ENCODE measurements around the gene CAMK2B.

Gene CAMK2B

DNA sequence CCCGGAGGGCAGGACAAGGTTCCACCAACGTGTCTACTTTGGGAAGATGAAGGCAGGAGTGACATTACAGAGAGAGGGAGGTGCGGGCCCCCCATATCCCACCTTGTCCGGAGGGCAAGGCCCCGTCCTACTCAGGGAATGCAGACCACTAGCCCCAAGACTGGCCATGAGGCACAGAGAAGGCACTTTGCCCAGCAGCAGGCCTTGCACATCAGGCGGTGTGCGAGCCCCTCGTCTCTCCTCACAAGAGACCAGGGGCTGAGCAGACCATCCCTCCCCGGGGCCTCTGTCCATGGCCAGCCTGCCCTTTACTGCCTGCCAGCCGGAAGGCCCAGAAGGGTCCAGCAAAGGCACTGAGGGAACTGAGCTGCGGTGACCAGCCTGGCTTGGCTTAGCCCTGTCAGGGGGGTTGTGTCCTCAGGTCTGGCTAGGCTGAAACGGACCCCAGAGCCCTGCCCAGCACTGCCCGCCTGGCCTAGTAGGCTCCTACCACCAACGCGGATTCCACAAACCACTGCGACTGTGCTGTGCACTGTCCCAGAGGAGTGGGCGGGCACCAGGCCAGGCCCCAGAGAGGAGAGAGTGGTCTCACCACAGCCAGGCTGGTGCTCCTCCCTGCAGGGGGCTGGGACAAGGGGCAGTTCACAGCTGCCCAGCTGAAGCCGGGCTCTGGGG lies 16.7 kb downstream of the CAMK2B start:
- Histone ChIP-seq H3K9me3 (replicated peaks in 1 of 11) (no peaks in the 10 kb centered on the region), H3K4me1 (peaks cover 12 to 23% (median 17%) of the 10 kb centered on the region in 10 experiments; a peak in 19 of 20 replicates), H4K20me1 (peaks cover 0 to 8% (median 0%) of the 10 kb centered on the region in 11 experiments; a peak in 4 of 22 replicates), H3K27ac (no peak overlapping the region), H3K27me3 (peaks cover 30 to 47% (median 38%) of the 10 kb centered on the region in 11 experiments), H3K4me3 (no peak overlapping the region), H3K4me2 (peak overlapping the region in 9 of 11 experiments; percentile 58 to 90 (median 84); a peak in 18 of 22 replicates), H3K36me3 (no peaks in the 10 kb centered on the region), H3K9ac (0 out of 22 replicates have a peak overlapping the region, but pooled peaks of 1 of the 11 experiments have one; percentile 57)
- TF ChIP-seq Cebpa-rat (IDR thresholded peaks at IDR 0.05): no peak

- H3K9ac ChIP-seq: no peak overlapping the region
- TF ChIP-seq Cebpa-rat (IDR thresholded peaks at IDR 0.05): no peak
Observed at GRCh38 chr7:44307905-44308595, 17.3 kb downstream of the CAMK2B start.

GRCh38 chr7:44307301-44307900 lies 18.0 kb downstream of the CAMK2B start:
- Histone ChIP-seq H3K36me3 (no peaks in the 10 kb centered on the region), H3K9me3 (replicated peaks in 1 of 11) (no peaks in the 10 kb centered on the region), H3K4me2 (no peak overlapping the region; a peak in 1 of 22 replicates), H4K20me1 (peaks cover 0 to 8% (median 0%) of the 10 kb centered on the region in 11 experiments; a peak in 4 of 22 replicates), H3K4me1 (peaks cover 12 to 23% (median 17%) of the 10 kb centered on the region in 10 experiments; a peak in 19 of 20 replicates), H3K27me3 (peaks cover 30 to 47% (median 38%) of the 10 kb centered on the region in 11 experiments), H3K4me3 (no peak overlapping the region), H3K9ac (no peak overlapping the region; a peak in 1 of 22 replicates), H3K27ac (no peak overlapping the region)
- no peak for TF ChIP-seq Cebpa-rat (IDR thresholded peaks at IDR 0.05)

More at GRCh38 chr7:44307905-44308595, 17.3 kb downstream of the CAMK2B start:
- Histone ChIP-seq H3K4me2 (no peak overlapping the region), H3K27ac (no peak overlapping the region), H3K9me3 (replicated peaks in 1 of 11) (no peaks in the 10 kb centered on the region), H4K20me1 (peaks cover 0 to 8% (median 0%) of the 10 kb centered on the region in 11 experiments; a peak in 4 of 22 replicates), H3K4me1 (peaks cover 12 to 23% (median 17%) of the 10 kb centered on the region in 10 experiments; a peak in 19 of 20 replicates), H3K27me3 (peaks cover 30 to 47% (median 38%) of the 10 kb centered on the region in 11 experiments), H3K36me3 (no peaks in the 10 kb centered on the region), H3K4me3 (no peak overlapping the region)

DNA sequence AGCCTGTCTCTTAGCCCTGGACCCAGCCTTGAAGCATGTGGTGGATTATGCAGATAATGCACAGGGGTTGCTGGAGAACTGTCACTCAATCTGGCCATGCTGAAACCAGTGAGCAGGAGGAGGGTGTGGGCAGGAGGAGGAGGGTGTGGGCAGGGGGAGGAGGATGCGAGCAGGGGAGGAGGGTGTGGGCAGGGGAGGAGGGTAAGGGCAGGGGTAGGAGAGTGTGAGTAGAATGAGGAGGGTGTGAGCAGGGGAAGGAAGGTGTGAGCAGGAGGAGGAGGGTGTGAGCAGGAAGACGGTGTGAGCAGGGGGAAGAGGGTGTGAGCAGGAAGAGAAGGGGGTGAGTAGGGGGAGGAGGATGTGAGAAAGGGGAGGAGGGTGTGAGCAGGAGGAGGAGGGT lies 18.8 kb downstream of the CAMK2B start:
- H3K27ac ChIP-seq: no peak overlapping the region

DNA sequence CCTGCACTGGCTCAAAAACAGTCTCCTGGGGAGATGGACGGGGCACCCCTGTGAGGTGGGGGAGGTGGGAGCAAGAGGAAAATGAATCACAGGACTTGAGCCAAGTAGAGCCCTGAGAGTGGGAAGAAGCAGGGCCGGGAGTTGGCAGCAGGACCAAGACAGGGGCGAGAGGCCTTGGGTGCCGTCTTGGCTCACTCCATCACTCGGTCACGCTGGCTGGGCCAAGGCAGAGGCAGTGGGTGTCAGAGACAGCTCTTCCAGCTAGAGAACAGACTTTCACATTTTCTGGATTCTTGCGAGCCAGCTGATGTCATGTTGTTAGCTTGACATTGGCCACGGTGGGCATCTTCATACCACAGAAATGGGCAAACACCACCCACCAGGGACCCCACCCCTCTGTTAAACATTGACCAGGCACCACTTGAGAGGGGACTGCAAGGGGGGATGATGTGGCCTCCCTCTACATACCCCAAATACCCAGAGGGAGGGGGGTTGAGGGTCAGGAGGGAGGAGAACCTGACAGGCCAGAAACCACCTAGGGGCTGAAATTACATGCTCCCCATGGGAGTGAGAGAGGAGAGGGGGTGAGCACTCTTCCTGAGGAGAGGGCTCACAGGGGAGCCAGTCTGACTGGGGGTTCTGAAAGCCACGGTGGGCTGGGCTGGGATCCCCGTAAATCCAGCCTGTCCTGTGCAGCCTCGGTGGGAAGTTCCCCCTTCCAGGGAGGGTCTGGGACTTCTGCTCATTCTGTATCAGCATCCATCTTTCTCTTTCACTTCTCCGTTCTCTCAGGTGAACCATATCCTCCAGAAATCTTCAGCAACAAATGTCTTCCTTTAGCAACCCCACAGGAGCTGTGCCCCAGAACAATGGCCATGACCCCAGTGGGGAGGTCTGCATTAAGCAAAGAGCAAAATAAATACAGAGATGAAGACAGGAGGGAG lies 19.6 kb downstream of the CAMK2B start:
- Histone ChIP-seq H3K4me2 (0 out of 22 replicates have a peak overlapping the region, but pooled peaks of 2 of the 11 experiments have one; percentile 3 to 21), H4K20me1 (peaks cover 0 to 8% (median 0%) of the 10 kb centered on the region in 11 experiments; a peak in 4 of 22 replicates), H3K27me3 (peaks cover 29 to 37% (median 35%) of the 10 kb centered on the region in 11 experiments), H3K4me3 (no peak overlapping the region), H3K27ac (no peak overlapping the region), H3K4me1 (peaks cover 12 to 23% (median 17%) of the 10 kb centered on the region in 10 experiments; a peak in 19 of 20 replicates), H3K9me3 (replicated peaks in 1 of 11) (no peaks in the 10 kb centered on the region), H3K9ac (no peak overlapping the region), H3K36me3 (no peaks in the 10 kb centered on the region)
- no peak for TF ChIP-seq Cebpa-rat (IDR thresholded peaks at IDR 0.05)

More for the DNA sequence above, 18.8 kb downstream of the CAMK2B start:
- Histone ChIP-seq H3K36me3 (no peaks in the 10 kb centered on the region), H3K4me1 (peaks cover 12 to 23% (median 17%) of the 10 kb centered on the region in 10 experiments; a peak in 19 of 20 replicates), H3K4me3 (no peak overlapping the region), H3K27me3 (peaks cover 30 to 44% (median 38%) of the 10 kb centered on the region in 11 experiments), H3K9me3 (replicated peaks in 1 of 11) (no peaks in the 10 kb centered on the region), H3K4me2 (no peak overlapping the region), H4K20me1 (peaks cover 0 to 8% (median 0%) of the 10 kb centered on the region in 11 experiments; a peak in 4 of 22 replicates), H3K9ac (no peak overlapping the region)
- TF ChIP-seq Cebpa-rat (IDR thresholded peaks at IDR 0.05): no peak

DNA sequence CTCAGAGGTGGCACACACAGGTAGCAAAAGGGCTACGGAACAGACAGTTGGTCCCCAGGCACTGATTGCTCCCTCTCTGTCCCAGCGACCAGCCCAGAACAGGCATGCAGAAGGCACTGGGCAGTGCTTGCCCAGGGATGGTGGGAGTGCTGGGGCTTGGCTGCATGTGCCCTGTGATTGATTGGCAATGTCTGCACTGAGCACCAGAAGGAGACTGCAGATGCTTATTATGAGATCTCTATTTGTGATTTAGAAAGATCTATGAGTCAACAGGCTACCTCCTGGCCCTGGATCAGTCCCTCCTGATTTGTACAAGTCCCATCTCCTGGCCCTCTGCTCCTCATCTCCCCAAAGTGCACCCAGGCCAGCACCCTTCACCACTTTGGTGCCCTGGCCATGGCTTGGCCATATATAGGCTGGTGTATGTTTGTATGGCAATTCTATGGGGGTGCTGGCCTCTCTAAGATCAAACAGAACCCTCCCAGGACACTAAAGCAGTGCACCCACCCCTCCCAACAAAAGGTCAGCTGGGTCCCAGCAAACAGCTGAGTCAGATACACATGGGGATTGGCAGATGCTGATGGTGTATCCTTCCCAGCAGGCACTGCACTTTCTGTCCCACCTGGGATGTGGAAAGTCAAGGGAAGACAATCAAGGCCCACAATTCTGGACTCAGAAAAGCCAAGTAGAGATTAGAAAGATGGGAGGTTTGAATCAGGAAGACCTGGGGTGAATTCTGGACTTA lies 30.9 kb downstream of the CAMK2B start:
- Histone ChIP-seq H3K27me3 (no peaks in the 10 kb centered on the region), H3K4me3 (no peak overlapping the region), H3K27ac (no peak overlapping the region), H3K4me2 (no peak overlapping the region), H3K9me3 (replicated peaks in 1 of 11) (no peaks in the 10 kb centered on the region), H3K9ac (no peak overlapping the region), H3K4me1 (peaks cover 6 to 25% (median 12%) of the 10 kb centered on the region in 10 experiments), H3K36me3 (no peaks in the 10 kb centered on the region), H4K20me1 (no peaks in the 10 kb centered on the region)
- TF ChIP-seq Cebpa-rat (IDR thresholded peaks at IDR 0.05): no peak

GRCh38 chr7:44293561-44294324 lies 31.7 kb downstream of the CAMK2B start:
- no peak for TF ChIP-seq Cebpa-rat (IDR thresholded peaks at IDR 0.05)
- Histone ChIP-seq H3K4me1 (peaks cover 10 to 33% (median 19%) of the 10 kb centered on the region in 10 experiments), H3K36me3 (no peaks in the 10 kb centered on the region), H4K20me1 (no peaks in the 10 kb centered on the region), H3K9me3 (replicated peaks in 1 of 11) (no peaks in the 10 kb centered on the region), H3K4me2 (no peak overlapping the region), H3K27ac (no peak overlapping the region), H3K9ac (no peak overlapping the region), H3K27me3 (no peaks in the 10 kb centered on the region), H3K4me3 (no peak overlapping the region)
